Epidermal melanocyte (primary cell): ENCODE measurements around the gene SETBP1.

Experiments used
- DNase-seq: peaks from one replicate; pipeline ENCODE4 v3.0.0; 2011; ENCODE audit warnings: low spot score; ENCODE audit not compliant: insufficient read length

SETBP1 gene

GRCh38 chr18:44730803-44731529 lies 50.3 kb downstream of the SETBP1 start:
- no peak for DNase-seq

- DNase-seq: no peak
These were observed 51.0 kb downstream of the SETBP1 start for GRCh38 chr18:44731530-44732237.

- no peak for DNase-seq
These were observed 51.5 kb downstream of the SETBP1 start for GRCh38 chr18:44732238-44732563.

GRCh38 chr18:44732599-44732998 lies 51.9 kb downstream of the SETBP1 start:
- DNase-seq: no peak

- DNase-seq: no peak
These were observed 52.5 kb downstream of the SETBP1 start for GRCh38 chr18:44733069-44733753.

GRCh38 chr18:44733754-44734465 lies 53.2 kb downstream of the SETBP1 start:
- DNase-seq: no peak

GRCh38 chr18:44735096-44735495 lies 54.4 kb downstream of the SETBP1 start:
- no peak for DNase-seq

- peak; percentile 49 for DNase-seq
These were observed 56.1 kb downstream of the SETBP1 start for GRCh38 chr18:44736664-44737380.

- DNase-seq: no peak
These were observed 56.9 kb downstream of the SETBP1 start for GRCh38 chr18:44737623-44738022.

- DNase-seq: no peak
These were observed 59.3 kb downstream of the SETBP1 start for GRCh38 chr18:44740000-44740399.

GRCh38 chr18:44741085-44741484 lies 60.4 kb downstream of the SETBP1 start:
- no peak for DNase-seq

- DNase-seq: no peak
These were observed 60.8 kb downstream of the SETBP1 start for GRCh38 chr18:44741511-44741910.

- no peak for DNase-seq
These were observed 61.4 kb downstream of the SETBP1 start for GRCh38 chr18:44742126-44742525.

GRCh38 chr18:44742718-44743311 lies 62.1 kb downstream of the SETBP1 start:
- DNase-seq: no peak

GRCh38 chr18:44743631-44744030 lies 62.9 kb downstream of the SETBP1 start:
- DNase-seq: no peak

GRCh38 chr18:44744161-44745121 lies 63.8 kb downstream of the SETBP1 start:
- DNase-seq: no peak

GRCh38 chr18:44747157-44747556 lies 66.5 kb downstream of the SETBP1 start:
- no peak for DNase-seq

GRCh38 chr18:44748582-44748981 lies 67.9 kb downstream of the SETBP1 start:
- no peak for DNase-seq

- DNase-seq: no peak
These were observed 70.1 kb downstream of the SETBP1 start for GRCh38 chr18:44750774-44751173.

- DNase-seq: no peak
These were observed 73.9 kb downstream of the SETBP1 start for GRCh38 chr18:44754567-44754966.
